ENCODE measurements around the gene FBLIM1.

FBLIM1 gene

GRCh38 chr1:15758343-15758931 is at the start of gene FBLIM1:
Gene FBLIM1, plus strand, starts transcription at chr1:15758795. Its CDS starts 6,189 bp downstream, at chr1:15764984.
- DNase-seq (ENCODE audit: low read depth, low spot score) = no peak

- no peak for DNase-seq (ENCODE audit: low read depth, low spot score)
Measured at GRCh38 chr1:15709226-15709625, 49.4 kb upstream of the FBLIM1 start.

- no peak for DNase-seq (ENCODE audit: low read depth, low spot score)
Measured at GRCh38 chr1:15712168-15712567, 46.4 kb upstream of the FBLIM1 start.

GRCh38 chr1:15714406-15715136 is 44.0 kb upstream of the FBLIM1 start:
- no peak for DNase-seq (ENCODE audit: low read depth, low spot score)

- DNase-seq (ENCODE audit: low read depth, low spot score) = no peak
Measured at GRCh38 chr1:15717418-15718125, 41.0 kb upstream of the FBLIM1 start.

- no peak for DNase-seq (ENCODE audit: low read depth, low spot score)
Measured at GRCh38 chr1:15718199-15718601, 40.4 kb upstream of the FBLIM1 start.

- no peak for DNase-seq (ENCODE audit: low read depth, low spot score)
Measured at GRCh38 chr1:15719381-15720120, 39.0 kb upstream of the FBLIM1 start.

- DNase-seq (ENCODE audit: low read depth, low spot score) = no peak
Measured at GRCh38 chr1:15720861-15721260, 37.7 kb upstream of the FBLIM1 start.

GRCh38 chr1:15722411-15722810 is 36.2 kb upstream of the FBLIM1 start:
- no peak for DNase-seq (ENCODE audit: low read depth, low spot score)

GRCh38 chr1:15722836-15723532 is 35.6 kb upstream of the FBLIM1 start:
- DNase-seq (ENCODE audit: low read depth, low spot score) = no peak

GRCh38 chr1:15723631-15724246 is 34.9 kb upstream of the FBLIM1 start:
- no peak for DNase-seq (ENCODE audit: low read depth, low spot score)

- DNase-seq (ENCODE audit: low read depth, low spot score) = no peak
Measured at GRCh38 chr1:15724949-15725880, 33.4 kb upstream of the FBLIM1 start.

- no peak for DNase-seq (ENCODE audit: low read depth, low spot score)
Measured at GRCh38 chr1:15726508-15726907, 32.1 kb upstream of the FBLIM1 start.

- DNase-seq (ENCODE audit: low read depth, low spot score) = no peak
Measured at GRCh38 chr1:15727021-15727420, 31.6 kb upstream of the FBLIM1 start.

- DNase-seq (ENCODE audit: low read depth, low spot score) = no peak
Measured at GRCh38 chr1:15727424-15727823, 31.2 kb upstream of the FBLIM1 start.

- no peak for DNase-seq (ENCODE audit: low read depth, low spot score)
Measured at GRCh38 chr1:15727866-15728534, 30.6 kb upstream of the FBLIM1 start.

GRCh38 chr1:15728937-15729657 is 29.5 kb upstream of the FBLIM1 start:
- DNase-seq (ENCODE audit: low read depth, low spot score) = no peak

GRCh38 chr1:15730423-15730822 is 28.2 kb upstream of the FBLIM1 start:
- no peak for DNase-seq (ENCODE audit: low read depth, low spot score)

- no peak for DNase-seq (ENCODE audit: low read depth, low spot score)
Measured at GRCh38 chr1:15730936-15731335, 27.7 kb upstream of the FBLIM1 start.

Measured in iPS DF 19.7 (cell line).